HL-60 (cell line): ENCODE results near the gene AQP1.

Experiments
- DNase-seq, 2 experiments: peaks; one replicate each; pipeline ENCODE4 v3.0.0-alpha.2; 2010 to 2020; ENCODE audit warnings: low read depth in 1 of 2, low spot score in 1 of 2
- H3K27ac ChIP-seq: fragments of 250-450 bp; sonication (Bioruptor Pico); replicated peaks from 2 replicates; pipeline ENCODE4 v1.5.1; 2020; ENCODE audit warnings: mild to moderate bottlenecking, moderate library complexity
- H3K27me3 ChIP-seq: fragments of 250-450 bp; sonication (Bioruptor Pico); 2 replicates; pipeline ENCODE4 v1.5.1; 2021; ENCODE audit warnings: mild to moderate bottlenecking, moderate library complexity; ENCODE audit not compliant: insufficient read depth, poor library complexity, severe bottlenecking
- H3K4me3 ChIP-seq: replicated peaks from 2 replicates; pipeline ENCODE4 v1.5.1; 2011; ENCODE audit warnings: mild to moderate bottlenecking, control low read depth, low read length; ENCODE audit not compliant: insufficient read depth
- GABPA ChIP-seq: IDR thresholded peaks from 2 replicates; pipeline ENCODE4 v1.6.1; 2012; ENCODE audit warnings: low read depth
- POLR2AphosphoS5 ChIP-seq: IDR thresholded peaks from 2 replicates; pipeline ENCODE4 v1.6.1; 2012; ENCODE audit warnings: low read depth
- SPI1 ChIP-seq: IDR thresholded peaks from 2 replicates; pipeline ENCODE4 v1.6.1; 2012; ENCODE audit warnings: low read depth, mild to moderate bottlenecking, borderline replicate concordance
- TF ChIP-seq, protein P1 (sequence below): IDR thresholded peaks from 2 replicates; pipeline ENCODE4 v1.6.1; 2012; ENCODE audit warnings: low read depth; ENCODE audit not compliant: insufficient replicate concordance
- TF ChIP-seq, protein P2 (sequence below): IDR thresholded peaks from one replicate; pipeline ENCODE4 v1.5.1; 2011; ENCODE audit warnings: low read length, control low read depth, inconsistent platforms; ENCODE audit not compliant: insufficient read depth

AQP1 gene

DNA sequence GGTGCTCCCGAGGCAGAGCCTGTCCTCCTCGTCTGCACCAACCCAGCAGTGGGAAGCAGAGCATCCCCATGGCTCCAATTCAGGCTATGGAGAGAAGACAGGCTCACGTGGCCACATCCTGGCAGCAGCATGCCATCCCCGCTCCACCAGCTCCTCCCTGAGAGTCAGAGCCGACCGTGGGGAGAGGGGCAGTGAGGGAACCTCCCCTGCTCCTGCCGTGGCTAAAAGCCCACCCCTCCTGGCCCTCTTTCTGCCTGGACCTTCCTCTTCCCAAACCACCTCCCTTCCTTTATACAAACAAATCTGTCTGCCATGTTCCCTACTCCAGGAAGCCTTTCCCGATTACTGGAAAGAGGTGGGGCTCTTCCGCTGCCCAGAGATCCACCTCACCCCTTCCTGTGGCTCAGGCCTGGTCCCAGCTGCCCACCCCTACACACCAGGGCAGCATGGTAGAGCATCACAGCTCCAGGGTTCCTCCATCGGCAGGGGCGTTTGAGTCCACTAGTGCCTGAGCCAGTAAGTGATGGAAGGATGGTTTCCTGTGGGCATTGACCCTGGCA lies 10.8 kb upstream of the AQP1 start:
- no peak for DNase-seq
- TF ChIP-seq, protein P1, sequence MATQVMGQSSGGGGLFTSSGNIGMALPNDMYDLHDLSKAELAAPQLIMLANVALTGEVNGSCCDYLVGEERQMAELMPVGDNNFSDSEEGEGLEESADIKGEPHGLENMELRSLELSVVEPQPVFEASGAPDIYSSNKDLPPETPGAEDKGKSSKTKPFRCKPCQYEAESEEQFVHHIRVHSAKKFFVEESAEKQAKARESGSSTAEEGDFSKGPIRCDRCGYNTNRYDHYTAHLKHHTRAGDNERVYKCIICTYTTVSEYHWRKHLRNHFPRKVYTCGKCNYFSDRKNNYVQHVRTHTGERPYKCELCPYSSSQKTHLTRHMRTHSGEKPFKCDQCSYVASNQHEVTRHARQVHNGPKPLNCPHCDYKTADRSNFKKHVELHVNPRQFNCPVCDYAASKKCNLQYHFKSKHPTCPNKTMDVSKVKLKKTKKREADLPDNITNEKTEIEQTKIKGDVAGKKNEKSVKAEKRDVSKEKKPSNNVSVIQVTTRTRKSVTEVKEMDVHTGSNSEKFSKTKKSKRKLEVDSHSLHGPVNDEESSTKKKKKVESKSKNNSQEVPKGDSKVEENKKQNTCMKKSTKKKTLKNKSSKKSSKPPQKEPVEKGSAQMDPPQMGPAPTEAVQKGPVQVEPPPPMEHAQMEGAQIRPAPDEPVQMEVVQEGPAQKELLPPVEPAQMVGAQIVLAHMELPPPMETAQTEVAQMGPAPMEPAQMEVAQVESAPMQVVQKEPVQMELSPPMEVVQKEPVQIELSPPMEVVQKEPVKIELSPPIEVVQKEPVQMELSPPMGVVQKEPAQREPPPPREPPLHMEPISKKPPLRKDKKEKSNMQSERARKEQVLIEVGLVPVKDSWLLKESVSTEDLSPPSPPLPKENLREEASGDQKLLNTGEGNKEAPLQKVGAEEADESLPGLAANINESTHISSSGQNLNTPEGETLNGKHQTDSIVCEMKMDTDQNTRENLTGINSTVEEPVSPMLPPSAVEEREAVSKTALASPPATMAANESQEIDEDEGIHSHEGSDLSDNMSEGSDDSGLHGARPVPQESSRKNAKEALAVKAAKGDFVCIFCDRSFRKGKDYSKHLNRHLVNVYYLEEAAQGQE = no peak
- TF ChIP-seq, protein P2, sequence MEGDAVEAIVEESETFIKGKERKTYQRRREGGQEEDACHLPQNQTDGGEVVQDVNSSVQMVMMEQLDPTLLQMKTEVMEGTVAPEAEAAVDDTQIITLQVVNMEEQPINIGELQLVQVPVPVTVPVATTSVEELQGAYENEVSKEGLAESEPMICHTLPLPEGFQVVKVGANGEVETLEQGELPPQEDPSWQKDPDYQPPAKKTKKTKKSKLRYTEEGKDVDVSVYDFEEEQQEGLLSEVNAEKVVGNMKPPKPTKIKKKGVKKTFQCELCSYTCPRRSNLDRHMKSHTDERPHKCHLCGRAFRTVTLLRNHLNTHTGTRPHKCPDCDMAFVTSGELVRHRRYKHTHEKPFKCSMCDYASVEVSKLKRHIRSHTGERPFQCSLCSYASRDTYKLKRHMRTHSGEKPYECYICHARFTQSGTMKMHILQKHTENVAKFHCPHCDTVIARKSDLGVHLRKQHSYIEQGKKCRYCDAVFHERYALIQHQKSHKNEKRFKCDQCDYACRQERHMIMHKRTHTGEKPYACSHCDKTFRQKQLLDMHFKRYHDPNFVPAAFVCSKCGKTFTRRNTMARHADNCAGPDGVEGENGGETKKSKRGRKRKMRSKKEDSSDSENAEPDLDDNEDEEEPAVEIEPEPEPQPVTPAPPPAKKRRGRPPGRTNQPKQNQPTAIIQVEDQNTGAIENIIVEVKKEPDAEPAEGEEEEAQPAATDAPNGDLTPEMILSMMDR = no peak
- TF ChIP-seq SPI1 (no peak), POLR2AphosphoS5 (no peak), GABPA (no peak)
- H3K27ac ChIP-seq = no peak overlapping the region

DNA sequence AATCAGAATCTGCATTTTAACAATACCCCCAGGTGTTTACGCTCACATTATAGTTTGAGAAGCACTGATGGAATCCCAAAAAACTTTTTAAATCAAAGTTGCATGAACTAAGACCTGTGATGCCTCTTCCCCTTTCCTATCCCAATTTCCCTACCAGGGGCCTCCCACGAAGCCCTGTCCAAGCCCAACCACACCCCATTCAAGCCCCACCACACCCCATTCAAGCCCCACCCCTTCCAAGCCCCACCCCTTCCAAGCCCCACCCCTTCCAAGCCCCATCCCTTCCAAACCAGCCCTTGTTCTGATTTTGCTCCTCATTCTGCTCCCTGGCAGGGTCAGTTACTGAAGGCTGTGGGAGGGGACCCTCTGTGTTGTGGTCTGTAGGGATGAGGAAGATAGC lies 9.8 kb upstream of the AQP1 start:
- Histone ChIP-seq H3K27me3 (no peaks in the 10 kb centered on the region), H3K27ac (no peak overlapping the region), H3K4me3 (no peak overlapping the region)
- no peak for TF ChIP-seq POLR2AphosphoS5
- TF ChIP-seq, protein P1 = no peak
- no peak for TF ChIP-seq GABPA
- TF ChIP-seq SPI1 = no peak
- TF ChIP-seq, protein P2 = no peak
- DNase-seq = no peak

More for the DNA sequence above, 10.8 kb upstream of the AQP1 start:
- no peaks in the 10 kb centered on the region for H3K27me3 ChIP-seq
- H3K4me3 ChIP-seq = no peak overlapping the region

DNA sequence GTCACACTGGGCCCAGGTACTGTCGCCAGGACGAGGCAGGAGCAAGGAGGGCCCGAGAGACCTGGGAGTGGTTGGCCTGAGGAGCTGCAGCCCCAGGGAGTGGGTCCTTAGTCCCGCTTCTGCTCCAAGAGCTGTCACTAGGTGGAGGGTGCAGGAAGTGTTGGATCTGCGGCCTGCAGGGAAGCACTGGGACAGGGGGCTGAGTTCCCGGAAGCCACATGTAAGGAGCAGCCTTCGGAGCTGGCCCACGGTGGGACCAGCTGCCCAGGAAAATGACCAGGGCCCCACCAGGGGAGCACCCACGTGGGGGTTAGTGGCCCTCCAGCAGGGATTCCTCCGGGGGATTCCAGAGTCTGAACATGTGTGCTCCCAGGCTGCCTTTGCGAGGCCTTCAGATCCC lies 9.2 kb upstream of the AQP1 start:
- Histone ChIP-seq H3K27me3 (no peaks in the 10 kb centered on the region), H3K27ac (no peak overlapping the region), H3K4me3 (no peak overlapping the region)
- DNase-seq = no peak
- TF ChIP-seq POLR2AphosphoS5 = no peak
- TF ChIP-seq, protein P2 = no peak
- TF ChIP-seq, protein P1 = no peak
- TF ChIP-seq SPI1 = no peak
- TF ChIP-seq GABPA = no peak
